Endothelial cell of umbilical vein (primary cell): ENCODE measurements around the gene C14orf132.

Experiments used
- CTCF ChIP-seq, 2 donors: IDR thresholded peaks; 1 replicate in 1 of 2; 2 replicates in 1 of 2; pipeline ENCODE4 v1.5.1; 2011; ENCODE audit warnings: low read length in 2 of 2, mild to moderate bottlenecking in 2 of 2, moderate library complexity in 2 of 2, control low read depth in 1 of 2, inconsistent platforms in 1 of 2, low read depth in 1 of 2; ENCODE audit not compliant: insufficient read depth in 1 of 2; ENCODE audit errors: extremely low read depth in 1 of 2
- EZH2 ChIP-seq: IDR thresholded peaks from 2 replicates; pipeline ENCODE4 v1.6.1; 2012; ENCODE audit warnings: borderline replicate concordance, low read depth, mild to moderate bottlenecking, moderate library complexity, low read length, inconsistent platforms; ENCODE audit not compliant: severe bottlenecking
- FOS ChIP-seq: IDR thresholded peaks from 2 replicates; pipeline ENCODE4 v1.6.1; 2011; ENCODE audit warnings: mild to moderate bottlenecking, low read length, moderate library complexity, borderline replicate concordance; ENCODE audit not compliant: insufficient read depth
- GATA2 ChIP-seq: IDR thresholded peaks from 2 replicates; pipeline ENCODE4 v1.7.0; 2011; ENCODE audit warnings: low read depth, mild to moderate bottlenecking, moderate library complexity, mixed read lengths, low read length; ENCODE audit not compliant: insufficient read length, insufficient read depth
- JUN ChIP-seq: IDR thresholded peaks from 2 replicates; pipeline ENCODE4 v1.6.1; 2011; ENCODE audit warnings: borderline replicate concordance, low read depth; ENCODE audit not compliant: insufficient read length, insufficient read depth
- MAX ChIP-seq: IDR thresholded peaks from 2 replicates; pipeline ENCODE4 v1.6.1; 2011; ENCODE audit not compliant: insufficient read depth, insufficient read length
- MYC ChIP-seq: IDR thresholded peaks from one replicate; pipeline ENCODE4 v1.6.1; 2011; ENCODE audit warnings: mild to moderate bottlenecking, low read depth, low read length
- POLR2A ChIP-seq: IDR thresholded peaks from 2 replicates; pipeline ENCODE4 v1.6.1; 2012; ENCODE audit warnings: low read depth, mild to moderate bottlenecking, control low read depth, low read length
- POLR2AphosphoS5 ChIP-seq: IDR thresholded peaks from 2 replicates; pipeline ENCODE4 v1.6.1; 2012; ENCODE audit warnings: low read depth, mild to moderate bottlenecking, control low read depth, low read length, moderate library complexity; ENCODE audit not compliant: insufficient read depth

GRCh38 chr14:96129128-96129736 lies 90.1 kb downstream of the C14orf132 start:
- TF ChIP-seq CTCF (IDR thresholded peaks at IDR 0.05; ENCODE audit: extremely low read depth in 1 of 2, insufficient read depth in 1 of 2, low read depth in 1 of 2, low read length in 2 of 2) = no peak
- no peak for TF ChIP-seq MYC
- no peak for TF ChIP-seq MAX
- no peak for TF ChIP-seq POLR2A
- TF ChIP-seq POLR2AphosphoS5 = no peak
- no peak for TF ChIP-seq EZH2
- no peak for TF ChIP-seq JUN
- no peak for TF ChIP-seq FOS
- TF ChIP-seq GATA2 = no peak
